NCI-H2081 (cell line): ENCODE results near the gene ASCC1.

Experiments used
- DNase-seq, 2 experiments: peaks; one replicate each; lab custom pipeline; 2025; lab: John Stamatoyannopoulos, UW

Gene ASCC1

GRCh38 chr10:72082856-72083789 lies 133.0 kb downstream of the ASCC1 start:
- DNase-seq = no peak

DNA sequence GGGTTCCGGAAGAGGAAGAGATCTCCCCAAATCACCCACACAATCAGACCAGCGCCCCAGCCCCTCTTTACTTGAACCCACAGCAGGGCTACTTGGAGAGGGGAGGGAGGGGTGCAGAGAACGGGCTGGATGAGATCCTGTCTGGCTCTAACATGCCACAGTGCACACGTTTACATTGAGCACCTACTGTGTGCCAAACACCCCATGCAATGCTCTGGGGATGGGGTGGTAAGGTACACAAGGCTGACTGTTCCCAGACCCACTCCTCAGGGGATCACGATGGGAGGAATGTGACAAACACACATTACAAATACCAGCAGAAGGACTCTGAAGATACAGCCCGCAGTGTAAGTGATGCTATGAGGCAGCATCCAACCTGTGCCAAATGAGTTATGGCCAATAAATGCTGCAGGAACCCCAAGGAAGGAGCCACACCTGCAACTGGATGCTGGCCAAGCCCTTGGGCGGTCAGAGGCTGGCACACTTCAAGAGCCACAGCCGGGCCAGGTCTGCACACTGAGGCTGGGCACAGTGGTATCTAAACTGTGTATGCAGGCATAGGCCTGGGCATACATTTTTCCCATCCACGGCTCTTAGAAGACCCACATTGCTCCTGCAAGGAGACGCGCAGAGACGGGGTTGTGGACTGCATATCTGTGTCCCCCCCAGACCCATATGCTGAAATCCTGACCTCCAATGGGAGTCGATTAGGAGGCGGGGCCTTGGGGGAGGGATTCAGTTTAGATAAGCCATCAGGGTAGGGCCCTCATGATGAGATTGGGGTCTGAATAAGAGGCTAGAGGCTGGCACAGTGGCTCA lies 134.1 kb downstream of the ASCC1 start:
- peak in 1 of 2 experiments; percentile 2 for DNase-seq

DNA sequence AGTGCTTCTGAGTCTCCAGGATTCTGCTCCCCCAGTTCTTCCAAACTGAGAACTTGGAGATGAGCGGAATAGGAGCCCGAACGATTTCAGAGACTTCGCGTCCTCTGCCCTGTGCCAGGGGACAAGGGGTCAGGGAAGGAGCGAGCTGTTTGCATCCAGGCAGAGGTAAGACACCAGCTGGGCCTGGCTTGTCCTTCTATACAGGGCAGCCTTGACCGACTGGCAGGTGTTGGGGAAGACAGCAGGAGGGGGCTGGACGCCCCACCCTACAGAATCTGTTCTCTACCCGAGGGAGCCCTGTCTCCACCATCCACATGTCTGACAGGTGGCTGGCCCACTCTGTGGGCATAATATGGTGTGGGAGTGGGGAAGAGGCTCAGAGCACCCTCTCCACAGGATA lies 134.9 kb downstream of the ASCC1 start:
- DNase-seq = no peak

DNA sequence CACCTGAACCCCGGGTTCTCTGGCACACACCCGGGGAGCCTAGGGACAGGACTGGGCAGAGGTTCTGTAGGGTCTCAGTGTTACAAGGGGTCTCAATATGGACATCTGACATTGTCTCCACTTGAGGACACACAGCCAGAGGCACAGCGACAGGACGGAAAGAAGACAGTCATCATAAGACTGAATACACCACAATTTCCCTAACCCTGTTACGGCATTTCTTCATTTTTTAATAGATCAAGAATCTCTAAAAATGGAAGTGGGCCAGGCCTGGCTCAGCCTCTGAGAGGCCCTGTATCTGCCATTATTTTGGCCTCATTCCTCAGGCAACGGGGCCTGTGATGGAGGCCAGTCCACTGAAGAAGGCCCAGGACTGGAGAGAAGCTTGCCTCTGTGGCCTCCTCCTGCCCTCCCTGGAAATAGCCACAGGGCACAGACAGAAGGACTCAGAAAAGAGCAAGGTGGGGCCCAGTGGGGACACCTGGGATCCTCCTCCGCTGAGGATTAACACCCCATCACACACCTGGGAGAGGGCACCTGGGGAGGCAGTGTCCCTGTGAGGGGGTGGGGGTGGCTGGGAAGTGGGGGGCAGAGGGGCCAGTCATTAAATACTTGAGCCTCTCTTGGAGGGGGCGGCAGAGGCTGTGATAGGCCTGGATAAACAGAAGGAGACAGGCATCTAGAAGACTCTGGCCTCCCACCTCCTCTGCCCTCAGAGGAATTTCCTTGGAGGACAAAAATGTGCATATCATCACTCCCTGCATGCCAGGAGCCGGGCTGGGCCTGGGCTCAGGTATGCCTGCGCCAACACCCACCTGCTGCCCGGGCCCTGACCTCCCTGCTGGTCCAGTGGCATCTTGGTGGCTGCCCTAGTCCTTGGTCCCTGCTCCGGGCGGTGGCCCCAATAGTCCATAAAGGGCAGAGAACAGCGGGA lies 135.8 kb downstream of the ASCC1 start:
- no peak for DNase-seq

DNA sequence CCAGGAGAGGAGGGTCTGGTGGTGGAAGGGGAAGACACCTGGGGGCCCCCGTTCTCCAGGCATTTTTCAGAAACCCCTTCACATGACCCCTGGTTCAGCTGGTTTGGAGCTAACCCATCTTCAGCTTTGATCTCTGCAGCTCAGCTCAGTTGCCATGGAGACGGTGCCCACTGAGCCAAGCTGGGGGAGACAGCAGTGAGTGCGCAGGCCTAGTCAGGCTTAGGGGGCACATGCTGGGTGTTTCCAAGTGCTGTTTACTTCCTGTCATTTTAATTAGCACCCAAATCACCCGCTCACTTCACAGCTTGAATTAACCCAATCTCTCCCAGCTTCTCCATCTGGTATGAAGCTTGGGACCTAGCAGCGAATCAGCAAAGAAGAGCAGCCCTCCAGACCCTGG lies 136.7 kb downstream of the ASCC1 start:
- peak; percentile 52 to 77 for DNase-seq

DNA sequence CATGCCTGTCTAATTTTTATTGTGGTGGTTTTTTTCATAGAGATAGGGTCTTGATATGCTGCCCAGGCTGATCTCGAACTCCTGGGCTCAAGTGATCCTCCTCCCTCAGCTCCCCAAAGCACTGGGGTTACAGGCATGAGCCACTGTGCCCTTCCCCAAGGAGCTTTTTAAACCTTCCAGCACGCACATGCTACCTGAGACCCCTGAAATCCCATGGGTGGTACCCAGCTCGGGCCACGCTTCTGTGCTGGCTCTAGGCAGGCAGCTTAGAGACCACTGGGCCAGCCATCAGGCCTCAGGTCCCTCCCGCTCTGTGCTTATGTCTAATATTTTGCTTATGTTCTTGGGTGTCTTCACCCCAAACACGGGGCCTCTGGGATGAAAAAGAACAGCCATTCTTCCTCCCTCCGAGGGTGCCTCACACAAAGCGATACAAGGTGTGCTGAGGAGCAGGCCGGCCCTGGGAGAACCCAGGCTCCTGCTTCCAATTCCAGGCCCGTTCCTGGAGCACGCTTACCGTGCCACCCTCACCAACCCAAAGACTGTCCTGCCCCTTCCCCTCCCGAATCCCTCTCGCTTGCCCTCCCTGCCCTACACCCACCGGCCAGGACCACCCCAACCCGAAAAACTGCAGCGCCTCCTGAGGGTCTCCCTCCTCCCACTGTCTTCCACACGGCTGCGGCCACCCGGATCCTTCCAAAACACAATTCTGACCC lies 138.6 kb downstream of the ASCC1 start:
- no peak for DNase-seq

GRCh38 chr10:72076756-72077155 lies 139.3 kb downstream of the ASCC1 start:
- DNase-seq = no peak

- no peak for DNase-seq
Measured at GRCh38 chr10:72075376-72076115, 140.5 kb downstream of the ASCC1 start.

- DNase-seq = no peak
Measured at GRCh38 chr10:72074574-72075375, 141.3 kb downstream of the ASCC1 start.

DNA sequence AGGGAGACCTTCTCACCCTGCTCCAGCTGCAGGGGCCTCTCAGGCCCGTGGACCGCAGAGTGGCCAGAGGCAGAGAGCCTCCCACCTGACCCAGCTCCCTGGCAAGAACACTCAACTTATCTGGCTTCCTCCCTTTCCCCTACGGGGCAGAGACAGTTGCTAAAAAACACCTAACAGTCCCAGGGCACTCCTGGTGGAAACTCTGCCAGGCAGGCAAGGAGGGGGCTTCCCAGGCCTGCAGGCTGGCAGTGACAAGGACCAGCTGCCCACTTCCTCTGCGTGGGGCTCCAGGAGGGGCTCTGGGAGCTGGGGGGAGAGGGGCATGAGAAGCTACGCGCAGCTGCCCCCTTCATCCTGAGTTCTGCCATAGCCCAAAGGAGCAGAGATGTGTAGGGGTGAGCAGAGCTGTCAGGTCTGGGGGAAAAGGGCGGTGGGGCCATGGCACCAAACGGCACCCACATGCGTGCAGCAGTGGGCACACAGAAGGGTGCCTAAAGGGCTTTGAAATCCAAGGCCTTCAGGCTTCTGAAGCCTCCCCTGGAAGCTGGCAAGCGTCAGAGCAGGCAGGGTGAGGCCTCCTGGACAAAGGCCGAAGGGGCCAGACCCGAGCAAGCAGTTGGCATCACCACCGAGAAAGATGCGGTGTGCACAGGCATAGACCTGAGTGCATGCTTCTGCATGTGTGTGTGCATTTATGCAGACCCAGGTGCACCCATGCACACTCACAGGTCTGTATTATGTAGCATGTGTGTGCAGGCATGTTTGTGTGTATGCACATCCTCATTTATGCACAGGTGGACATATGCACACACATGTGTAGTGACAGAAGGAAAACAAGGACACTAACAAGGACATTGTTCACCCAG lies 142.1 kb downstream of the ASCC1 start:
- no peak for DNase-seq

GRCh38 chr10:72072639-72073038 lies 143.4 kb downstream of the ASCC1 start:
- no peak for DNase-seq

- no peak for DNase-seq
Measured at GRCh38 chr10:72072046-72072445, 144.0 kb downstream of the ASCC1 start.

DNA sequence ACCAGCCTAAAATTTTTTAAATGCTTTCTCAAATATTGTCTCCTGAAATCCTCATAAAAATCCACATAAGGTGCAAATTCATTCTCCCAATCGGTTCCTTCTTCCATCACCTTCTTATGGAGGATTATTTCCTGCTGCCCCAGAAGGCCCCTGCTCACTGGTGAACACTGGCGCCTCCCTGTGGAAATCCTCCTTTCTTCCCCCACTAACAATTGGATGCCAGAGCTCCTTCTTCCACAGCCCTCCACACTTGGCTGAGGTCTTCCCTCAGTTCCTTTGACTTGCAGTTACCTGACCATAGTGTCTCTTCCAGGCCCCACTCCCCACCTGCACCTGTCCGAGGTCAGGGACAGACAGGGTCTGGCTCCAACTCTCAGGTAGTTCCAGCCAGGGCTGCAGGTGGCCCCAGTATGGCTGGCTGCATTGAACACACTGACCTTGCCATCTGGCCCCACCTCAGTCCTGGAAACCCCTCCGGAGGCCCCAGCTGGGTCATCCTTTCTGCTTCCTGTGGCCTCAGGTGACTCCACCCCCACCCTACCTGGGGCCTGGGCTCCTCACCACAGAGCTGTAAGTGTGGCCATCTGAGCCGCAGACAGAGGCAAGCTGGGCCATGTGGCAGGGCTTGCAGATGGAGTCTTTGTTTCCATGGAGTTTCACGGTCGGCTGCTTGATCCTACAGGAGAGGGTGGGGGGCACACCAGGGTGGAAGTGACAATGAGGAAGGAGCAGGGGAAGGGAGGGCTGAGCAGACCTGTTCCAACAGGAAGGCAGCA lies 146.1 kb downstream of the ASCC1 start:
- DNase-seq = peak in 1 of 2 experiments; percentile 38

DNA sequence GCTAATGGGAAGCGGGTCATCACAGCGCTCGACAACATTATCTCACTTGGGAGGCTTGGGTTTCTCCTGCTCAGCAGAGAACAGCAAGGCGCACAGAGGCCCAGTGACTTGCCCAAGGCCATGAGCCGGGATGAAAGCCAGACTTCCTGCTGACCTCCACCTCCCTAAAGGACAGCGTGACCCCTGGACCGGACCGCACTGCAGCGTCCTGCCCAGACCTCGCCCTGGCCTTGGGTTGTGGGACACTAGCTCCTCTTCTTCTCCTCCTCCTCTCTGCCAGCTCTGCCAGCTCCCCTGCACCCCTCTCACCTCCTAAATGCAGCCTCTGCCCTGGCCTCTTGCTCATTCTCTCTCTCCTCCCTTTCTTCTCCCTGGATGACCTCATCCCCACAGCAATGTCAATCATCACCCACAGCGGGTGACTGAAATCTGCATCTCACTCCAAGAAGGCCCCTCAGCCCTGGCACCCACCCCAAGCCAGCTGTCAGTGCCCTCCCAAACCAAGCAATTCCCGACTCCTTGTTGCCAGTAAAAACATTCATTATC lies 147.1 kb downstream of the ASCC1 start:
- DNase-seq = no peak

DNA sequence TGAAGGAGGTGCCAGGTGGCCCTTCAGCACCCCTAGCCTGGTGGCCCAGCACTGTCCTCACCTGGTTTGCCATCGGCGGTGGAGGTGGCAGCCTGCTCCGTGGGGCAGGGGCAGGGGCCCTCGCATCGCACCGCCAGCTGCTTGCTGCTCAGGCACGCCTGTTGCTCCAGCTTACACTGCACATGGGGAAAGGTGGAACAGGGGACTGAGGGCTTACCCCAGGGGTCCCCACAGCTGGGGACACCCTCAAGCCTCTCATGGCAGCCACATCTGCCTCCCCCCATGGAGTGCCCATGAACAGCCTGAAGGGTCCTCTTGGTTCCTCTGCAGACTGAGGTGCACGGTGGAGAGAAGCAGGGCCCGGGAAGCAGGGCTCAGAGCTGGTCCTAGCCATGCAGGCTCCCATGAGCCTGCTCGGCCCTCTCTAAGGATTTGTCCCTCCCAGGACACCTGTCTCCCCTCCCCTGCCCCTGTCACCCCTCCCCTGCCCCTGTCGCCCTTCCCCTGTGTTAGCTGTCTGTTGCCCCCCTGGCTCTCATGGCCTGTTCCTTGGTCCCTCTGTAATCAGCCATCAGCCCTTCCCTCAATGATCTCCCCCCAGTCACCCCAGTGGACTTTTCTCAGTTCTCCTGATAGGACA lies 147.8 kb downstream of the ASCC1 start:
- no peak for DNase-seq

DNA sequence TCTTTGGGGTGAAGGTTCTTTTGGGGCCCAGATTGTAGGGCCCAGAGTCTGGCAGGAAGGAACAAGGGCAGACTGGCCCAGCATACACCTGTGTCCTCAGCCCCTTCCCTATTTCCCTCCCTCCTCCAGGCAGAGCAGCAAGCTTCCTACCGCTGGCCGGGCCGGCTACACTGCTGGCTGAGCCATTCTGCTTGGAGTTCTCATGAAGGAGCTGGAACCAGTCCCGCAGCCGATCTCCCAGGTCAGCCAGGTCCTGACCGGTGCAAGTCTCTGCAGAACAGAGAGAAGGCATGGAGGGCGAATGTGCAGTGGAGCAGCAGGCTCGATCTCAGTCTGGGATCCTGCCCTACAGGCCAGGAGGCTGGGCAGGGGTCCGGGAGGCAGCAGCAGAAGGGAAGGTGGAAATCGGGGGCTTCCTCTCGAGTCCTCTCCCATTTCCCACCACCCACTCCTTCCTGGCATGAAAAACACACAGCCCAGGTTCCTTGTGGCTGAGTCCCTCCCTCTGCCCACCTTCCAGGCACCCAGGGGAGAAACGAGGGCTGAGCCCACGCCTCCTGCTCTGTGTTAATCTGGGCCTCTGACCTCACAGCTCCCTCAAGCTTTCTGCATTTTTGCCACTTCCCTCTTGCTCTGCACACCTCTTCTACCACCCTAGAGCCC lies 148.5 kb downstream of the ASCC1 start:
- DNase-seq = no peak
